HG03045 (cell line): ENCODE measurements around the gene SENP6.
A peak's percentile ranks its signal among the peaks of the same experiment; 100 is the strongest.

Source experiments
- ATAC-seq: cut with Tn5 transposase; IDR thresholded peaks from one replicate; pipeline ENCODE4 v1.9.1; 2021; ENCODE audit warnings: mild to moderate bottlenecking, moderate library complexity; ENCODE audit not compliant: unreplicated experiment

The SENP6 gene

GRCh38 chr6:75747152-75747992, 145.7 kb downstream of the SENP6 start:
- no peak for ATAC-seq

GRCh38 chr6:75748003-75748742, 146.5 kb downstream of the SENP6 start:
- ATAC-seq, result no peak

GRCh38 chr6:75748743-75749538, 147.3 kb downstream of the SENP6 start, which contains the start of gene MYO6:
Gene MYO6 (plus strand): TSS chr6:75749239. CDS start chr6:75817548, 68,309 bp downstream.
- peak; percentile 87 for ATAC-seq

GRCh38 chr6:75751443-75751842, 149.8 kb downstream of the SENP6 start:
- ATAC-seq, result no peak

- ATAC-seq, result no peak
These were observed 150.7 kb downstream of the SENP6 start for GRCh38 chr6:75752365-75752764.

GRCh38 chr6:75755704-75756103, 154.0 kb downstream of the SENP6 start:
- ATAC-seq, result no peak

- ATAC-seq, result no peak
These were observed 155.6 kb downstream of the SENP6 start for GRCh38 chr6:75757295-75757694.

- no peak for ATAC-seq
These were observed 156.4 kb downstream of the SENP6 start for GRCh38 chr6:75758061-75758460.

GRCh38 chr6:75759207-75759606, 157.5 kb downstream of the SENP6 start:
- ATAC-seq, result no peak

- ATAC-seq, result no peak
These were observed 158.6 kb downstream of the SENP6 start for GRCh38 chr6:75760320-75760719.

- ATAC-seq, result no peak
These were observed 159.8 kb downstream of the SENP6 start for GRCh38 chr6:75761489-75761888.

- ATAC-seq, result no peak
These were observed 160.4 kb downstream of the SENP6 start for GRCh38 chr6:75762063-75762462.

- ATAC-seq, result no peak
These were observed 164.7 kb downstream of the SENP6 start for GRCh38 chr6:75766387-75766786.
